SH-SY5Y (cell line): Measurements from ENCODE around the gene ZNF217.

ENCODE experiments used
- GATA2 ChIP-seq: IDR thresholded peaks from 2 replicates; pipeline ENCODE4 v1.6.1; 2011; ENCODE audit warnings: mild to moderate bottlenecking, low read depth, low read length
- GATA3 ChIP-seq: IDR thresholded peaks from 2 replicates; pipeline ENCODE4 v1.6.1; 2011; ENCODE audit warnings: low read depth, mild to moderate bottlenecking, low read length, moderate library complexity

The ZNF217 gene

GRCh38 chr20:53570446-53571276 lies 23.0 kb downstream of the ZNF217 start:
- TF ChIP-seq GATA3 (no peak), GATA2 (no peak)

GRCh38 chr20:53569606-53570307 lies 23.9 kb downstream of the ZNF217 start:
- TF ChIP-seq GATA2 (no peak), GATA3 (no peak)

DNA sequence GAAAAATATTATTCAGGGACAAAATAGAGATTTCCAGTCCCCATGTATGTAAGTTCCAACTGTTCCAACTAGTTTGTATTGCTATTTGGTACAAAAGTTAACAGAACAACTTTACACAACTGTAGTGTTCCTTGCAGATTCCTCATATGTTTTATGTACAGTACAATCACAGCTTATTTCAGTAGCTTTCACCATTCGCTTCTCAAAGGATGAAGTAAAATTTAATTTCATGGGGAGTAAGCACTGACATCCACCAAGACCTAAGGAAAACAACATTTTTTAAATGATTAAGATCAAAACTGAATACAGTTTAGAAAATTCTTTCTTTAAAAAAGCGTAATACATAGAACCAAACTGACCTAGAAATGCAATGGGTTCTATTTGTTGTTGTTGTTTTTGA lies 24.6 kb downstream of the ZNF217 start:
- TF ChIP-seq GATA3, result no peak
- no peak for TF ChIP-seq GATA2

GRCh38 chr20:53568351-53568750 lies 25.3 kb downstream of the ZNF217 start:
- TF ChIP-seq GATA2, result no peak
- TF ChIP-seq GATA3, result no peak

- TF ChIP-seq GATA2, result no peak
- TF ChIP-seq GATA3, result no peak
These were observed 26.2 kb downstream of the ZNF217 start for GRCh38 chr20:53567379-53567917.

- TF ChIP-seq GATA2 (no peak), GATA3 (no peak)
These were observed 28.4 kb downstream of the ZNF217 start for GRCh38 chr20:53565254-53565653.

GRCh38 chr20:53561505-53561904 lies 32.1 kb downstream of the ZNF217 start:
- TF ChIP-seq GATA3, result no peak
- TF ChIP-seq GATA2, result no peak

DNA sequence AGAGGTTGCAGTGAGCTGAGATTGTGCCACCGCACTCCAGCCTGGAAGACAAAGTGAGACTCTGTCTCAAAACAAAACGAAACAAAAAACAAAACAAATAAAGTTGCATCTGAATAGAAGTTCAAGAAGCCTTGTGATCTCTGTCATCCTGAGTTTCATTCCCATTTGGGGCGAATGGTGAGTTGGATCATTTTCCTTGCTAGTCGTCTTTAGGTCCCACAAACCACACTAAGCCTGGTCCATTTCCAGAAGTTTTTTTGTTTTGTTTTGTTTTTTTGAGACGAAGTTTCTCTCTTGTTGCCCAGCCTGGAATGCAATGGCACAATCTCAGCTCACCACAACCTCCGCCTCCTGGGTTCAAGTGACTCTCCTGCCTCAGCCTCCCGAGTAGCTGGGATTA lies 33.8 kb downstream of the ZNF217 start:
- no peak for TF ChIP-seq GATA2
- TF ChIP-seq GATA3, result no peak

DNA sequence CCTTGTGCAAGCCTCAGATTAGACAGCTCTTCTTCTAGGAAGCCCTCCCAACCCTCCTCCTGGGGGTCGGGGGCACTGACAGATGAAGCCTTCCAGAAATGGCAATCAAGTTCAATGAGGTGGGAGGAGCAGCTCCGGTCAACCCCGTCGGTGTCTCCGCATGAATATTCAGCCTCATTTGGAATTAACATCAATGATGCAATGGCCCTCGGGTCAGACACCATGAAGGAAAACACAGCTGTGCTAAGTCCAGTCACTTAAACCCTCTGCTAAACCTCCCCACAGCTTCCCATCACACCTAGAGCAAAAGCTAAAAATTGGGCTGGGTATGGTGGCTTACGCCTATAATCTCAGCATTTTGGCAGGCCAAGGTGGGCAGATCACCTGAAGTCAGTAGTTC lies 36.5 kb downstream of the ZNF217 start:
- TF ChIP-seq GATA3 (no peak), GATA2 (no peak)

DNA sequence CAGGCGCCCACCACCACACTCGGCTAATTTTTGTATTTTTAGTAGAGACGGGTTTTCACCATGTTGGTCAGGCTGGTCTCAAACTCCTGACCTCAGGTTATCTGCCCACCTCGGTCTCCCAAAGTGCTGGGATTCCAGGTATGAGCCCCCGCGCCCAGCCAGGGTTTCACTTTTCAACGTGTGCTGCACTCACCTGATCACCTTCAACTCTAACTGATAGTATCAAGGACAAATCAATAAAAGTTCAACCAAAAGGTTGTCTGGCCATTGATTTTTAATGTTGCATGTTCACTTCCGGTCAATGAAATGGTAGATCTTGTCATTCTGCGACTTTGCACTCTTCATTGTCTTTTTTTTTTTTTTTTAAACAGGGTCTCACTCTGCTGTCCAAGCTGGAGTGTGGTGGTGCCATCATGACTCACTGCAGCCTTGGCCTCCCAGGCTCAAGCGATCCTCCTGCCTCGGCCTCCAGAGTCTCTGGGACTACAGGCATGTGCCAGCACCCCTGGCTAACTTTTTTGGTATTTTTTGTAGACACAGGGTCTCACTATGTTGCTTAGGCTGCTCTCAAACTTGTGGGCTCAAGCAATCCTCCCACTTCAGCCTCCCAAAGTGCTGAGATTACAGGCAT lies 37.3 kb downstream of the ZNF217 start:
- no peak for TF ChIP-seq GATA2
- no peak for TF ChIP-seq GATA3

DNA sequence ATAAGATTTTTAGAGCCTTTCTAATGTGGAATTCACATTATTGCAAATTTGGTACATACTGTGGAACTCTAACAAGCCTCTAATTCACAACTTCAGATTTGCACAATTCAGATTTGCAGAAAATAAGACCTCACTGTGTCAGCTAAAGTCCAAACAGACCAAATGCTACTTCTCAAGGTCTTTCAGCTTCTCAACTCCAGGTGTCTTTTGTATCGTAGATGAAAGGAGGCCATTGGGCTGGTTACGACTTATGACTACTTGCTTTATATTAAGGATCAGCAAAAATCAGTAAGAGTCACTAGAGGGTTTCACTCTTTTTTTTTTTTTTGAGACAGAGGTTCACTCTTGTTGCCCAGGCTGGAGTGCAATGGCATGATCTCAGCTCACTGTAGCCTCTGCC lies 37.8 kb downstream of the ZNF217 start:
- no peak for TF ChIP-seq GATA2
- no peak for TF ChIP-seq GATA3

GRCh38 chr20:53555081-53555480 lies 38.6 kb downstream of the ZNF217 start:
- no peak for TF ChIP-seq GATA2
- TF ChIP-seq GATA3, result no peak

- no peak for TF ChIP-seq GATA3
- TF ChIP-seq GATA2, result no peak
These were observed 43.1 kb downstream of the ZNF217 start for GRCh38 chr20:53550280-53551187.

DNA sequence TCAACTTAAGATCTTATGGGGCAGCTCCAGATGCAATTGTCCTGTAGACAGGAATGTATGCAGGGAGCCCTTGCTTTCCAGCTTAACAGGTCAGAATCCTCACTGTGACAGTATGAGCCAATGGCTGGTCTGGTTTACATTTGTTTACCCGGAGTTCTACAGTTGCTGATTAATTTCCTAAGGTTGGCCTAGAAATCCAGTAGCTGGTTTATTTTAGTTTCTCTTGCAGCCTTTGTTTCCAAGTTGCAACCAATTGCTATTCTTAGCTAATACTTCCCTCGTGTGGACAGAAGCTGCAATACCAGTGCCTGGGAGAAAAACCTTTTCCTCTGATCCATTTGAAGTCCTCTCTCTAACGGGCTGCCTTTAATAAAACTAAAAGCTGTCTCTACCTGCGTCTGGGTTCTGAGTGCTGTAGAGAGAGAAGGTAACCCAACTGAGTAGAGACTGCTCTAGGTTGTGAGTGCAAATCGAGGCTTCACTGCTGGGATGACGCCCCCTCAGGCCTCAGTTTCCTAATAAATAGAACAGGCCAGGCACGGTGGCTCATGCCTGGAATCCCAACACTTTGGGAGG lies 45.9 kb downstream of the ZNF217 start:
- no peak for TF ChIP-seq GATA3
- no peak for TF ChIP-seq GATA2
